ENCODE results near the gene HM13. TPM values are rescaled to one million over a fixed set of nuclear protein-coding genes. Genes with fewer than 3 reads are reported as not detected.
"Not testable (repeated sequence)": the region's sequence is repeated elsewhere in the genome, so short reads cannot be mapped to it uniquely, and the experiment has no call there.

Gene HM13
- total and polyA plus RNA-seq, 2 donors (not counting 3 experiments of a cell fraction or from before 2014, with no cell fraction given): 211 to 218 TPM

- BruUV-seq (replicated peaks): no TSS peak
- Histone ChIP-seq H3K4me3 (replicated peaks in 1 of 3; ENCODE audit: insufficient read depth in 1 of 3, low read depth in 1 of 3, low read length in 3 of 3) (no peak overlapping the region), H3K36me3 (ENCODE audit: control insufficient read depth in 2 of 2, extremely low read depth in 1 of 2, insufficient read depth in 2 of 2, low read length in 2 of 2) (no peaks in the 10 kb centered on the region), H4K20me1 (replicated peaks; ENCODE audit: control insufficient read depth, extremely low read depth, insufficient read depth, low read length) (no peaks in the 10 kb centered on the region), H3K4me2 (ENCODE audit: insufficient read depth, low read length) (no peak overlapping the region), H2AFZ (ENCODE audit: low read depth, low read length) (no peak overlapping the region), H3K9me3 (replicated peaks; ENCODE audit: control insufficient read depth, insufficient read depth, low read length) (no peaks in the 10 kb centered on the region), H3K9ac (replicated peaks; ENCODE audit: extremely low read depth, insufficient read depth, low read length) (no peak overlapping the region), H3K27me3 (ENCODE audit: control insufficient read depth in 2 of 2, insufficient read depth in 2 of 2, low read length in 2 of 2) (no peaks in the 10 kb centered on the region), H3K9me1 (replicated peaks; ENCODE audit: control insufficient read depth, extremely low read depth, insufficient read depth, low read length) (no peaks in the 10 kb centered on the region), H3K4me1 (ENCODE audit: control insufficient read depth, extremely low read depth, insufficient read depth, low read length) (no peaks in the 10 kb centered on the region), H3K27ac (ENCODE audit: insufficient read depth, low read depth, low read length) (no peak overlapping the region), H3K79me2 (ENCODE audit: control insufficient read depth, insufficient read depth, low read length) (no peaks in the 10 kb centered on the region)
- TF ChIP-seq JUN (IDR thresholded peaks at IDR 0.05; ENCODE audit: borderline replicate concordance, insufficient read depth, insufficient read length, low read depth): no peak
- TF ChIP-seq GATA2 (IDR thresholded peaks at IDR 0.05; ENCODE audit: insufficient read depth, insufficient read length, low read depth, low read length): no peak
- no peak for TF ChIP-seq FOS (IDR thresholded peaks at IDR 0.05; ENCODE audit: borderline replicate concordance, insufficient read depth, low read length)
- no peak for TF ChIP-seq CTCF (IDR thresholded peaks at IDR 0.05; ENCODE audit: extremely low read depth in 1 of 2, insufficient read depth in 1 of 2, low read depth in 1 of 2, low read length in 2 of 2)
- no peak for TF ChIP-seq POLR2A (IDR thresholded peaks at IDR 0.05; ENCODE audit: low read depth, low read length)
- no peak for TF ChIP-seq MYC (IDR thresholded peaks at IDR 0.05; ENCODE audit: low read depth, low read length)
- no peak for TF ChIP-seq POLR2AphosphoS5 (IDR thresholded peaks at IDR 0.05; ENCODE audit: insufficient read depth, low read depth, low read length)
- TF ChIP-seq EZH2 (IDR thresholded peaks at IDR 0.05; ENCODE audit: borderline replicate concordance, low read depth, low read length, severe bottlenecking): no peak
- TF ChIP-seq, protein P1, sequence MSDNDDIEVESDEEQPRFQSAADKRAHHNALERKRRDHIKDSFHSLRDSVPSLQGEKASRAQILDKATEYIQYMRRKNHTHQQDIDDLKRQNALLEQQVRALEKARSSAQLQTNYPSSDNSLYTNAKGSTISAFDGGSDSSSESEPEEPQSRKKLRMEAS (IDR thresholded peaks at IDR 0.05; ENCODE audit: insufficient read depth, insufficient read length): no peak
- no peak for DNase-seq (ENCODE audit: low read depth, low spot score)
- intact Hi-C loops (cut with micrococcal nuclease) (no loop called here), dilution Hi-C loops (cut with MboI; ENCODE audit: extremely low pct_ligation_motif_present, low sequenced_read_pairs) (no loop called here)
- POLR2A ChIA-PET: no interaction called here
- CTCF ChIA-PET: interaction anchor here (30.9 kb wide), 1 partner anchor 29 kb away, joined by 1817 read pairs; the partner anchor contains the start of gene ID1
- no peak for FAIRE-seq
Measured at GRCh38 chr20:31579245-31579644, 65.0 kb downstream of the HM13 start.

DNA sequence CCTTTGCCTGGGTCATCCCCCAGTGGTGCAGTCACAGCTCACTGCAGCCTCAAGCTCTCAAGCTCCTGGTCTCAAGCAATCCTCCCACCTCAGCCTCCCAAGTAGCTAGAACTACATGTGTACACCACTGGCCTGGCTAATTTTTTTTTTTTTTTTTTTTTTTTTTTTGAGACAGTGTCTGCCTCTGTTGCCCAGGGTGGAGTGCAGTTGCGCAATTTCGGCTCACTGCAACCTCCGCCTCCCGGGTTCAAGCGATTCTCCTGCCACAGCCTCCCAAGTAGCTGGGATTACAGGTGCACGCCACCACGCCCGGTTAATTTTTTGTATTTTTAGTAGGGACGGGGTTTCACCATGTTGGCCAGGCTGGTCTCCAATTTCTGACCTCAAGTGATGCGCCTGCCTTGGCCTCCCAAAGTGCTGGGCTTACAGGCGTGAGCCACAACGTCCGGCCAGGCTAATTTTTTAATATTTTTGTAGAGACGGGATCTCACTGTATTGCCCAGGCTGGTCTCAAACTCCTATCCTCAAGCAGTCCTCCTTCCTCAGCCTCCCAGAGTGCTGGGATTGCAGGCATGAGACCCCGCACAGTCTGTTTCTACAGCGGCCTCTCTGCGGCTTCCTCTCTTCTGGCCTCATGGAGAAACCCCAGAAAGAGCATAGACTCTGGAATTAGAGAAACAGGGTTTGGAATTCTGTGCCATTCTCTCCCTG is 65.9 kb downstream of the HM13 start:
- H3K4me3 ChIP-seq (replicated peaks in 1 of 3; ENCODE audit: insufficient read depth in 1 of 3, low read depth in 1 of 3, low read length in 3 of 3); dilution Hi-C loops (cut with MboI; ENCODE audit: extremely low pct_ligation_motif_present, low sequenced_read_pairs); H3K27me3 ChIP-seq (ENCODE audit: control insufficient read depth in 2 of 2, insufficient read depth in 2 of 2, low read length in 2 of 2); H3K9me1 ChIP-seq (replicated peaks; ENCODE audit: control insufficient read depth, extremely low read depth, insufficient read depth, low read length); H3K4me2 ChIP-seq (ENCODE audit: insufficient read depth, low read length); BruUV-seq (replicated peaks); H4K20me1 ChIP-seq (replicated peaks; ENCODE audit: control insufficient read depth, extremely low read depth, insufficient read depth, low read length); H3K27ac ChIP-seq (ENCODE audit: insufficient read depth, low read depth, low read length); H3K36me3 ChIP-seq (ENCODE audit: control insufficient read depth in 2 of 2, extremely low read depth in 1 of 2, insufficient read depth in 2 of 2, low read length in 2 of 2); H3K9me3 ChIP-seq (replicated peaks; ENCODE audit: control insufficient read depth, insufficient read depth, low read length); H3K4me1 ChIP-seq (ENCODE audit: control insufficient read depth, extremely low read depth, insufficient read depth, low read length); H2AFZ ChIP-seq (ENCODE audit: low read depth, low read length); FAIRE-seq; DNase-seq (ENCODE audit: low read depth, low spot score); POLR2A ChIA-PET; H3K9ac ChIP-seq (replicated peaks; ENCODE audit: extremely low read depth, insufficient read depth, low read length); H3K79me2 ChIP-seq (ENCODE audit: control insufficient read depth, insufficient read depth, low read length); intact Hi-C loops (cut with micrococcal nuclease): not testable (repeated sequence)
- CTCF ChIA-PET: interaction anchor here (30.9 kb wide), 1 partner anchor 28 kb away, joined by 1817 read pairs; the partner anchor contains the start of gene ID1

Measured in endothelial cell of umbilical vein (primary cell).